Sigmoid colon (tissue), 7 donors: ENCODE measurements around the gene RAPGEF3. TPM values are rescaled to one million over a fixed set of nuclear protein-coding genes. Genes with fewer than 3 reads are reported as not detected.

Experiments
- DNase-seq: peaks from one replicate; pipeline ENCODE4 v3.0.0-alpha.2; 2019
- H3K27ac ChIP-seq, 4 donors: fragments of 200-600 bp; sonication (generic); one replicate each; pipeline ENCODE4 v1.5.1; 2016 to 2019; ENCODE audit warnings: mild to moderate bottlenecking in 1 of 4
- H3K27me3 ChIP-seq, 3 donors: fragments of 200-600 bp; sonication (generic); one replicate each; pipeline ENCODE4 v1.5.1; 2019; ENCODE audit warnings: mild to moderate bottlenecking in 1 of 3
- H3K36me3 ChIP-seq, 4 donors: fragments of 200-600 bp; sonication (generic); one replicate each; pipeline ENCODE4 v1.5.1; 2016 to 2019
- H3K4me1 ChIP-seq, 4 donors: fragments of 200-600 bp; sonication (generic); one replicate each; pipeline ENCODE4 v1.5.1; 2017 to 2019
- H3K4me3 ChIP-seq, 4 donors: fragments of 200-600 bp; sonication (generic); one replicate each; pipeline ENCODE4 v1.5.1; 2017 to 2019; ENCODE audit warnings: mild to moderate bottlenecking in 2 of 4, moderate library complexity in 1 of 4
- H3K9me3 ChIP-seq, 4 donors: fragments of 200-600 bp in 3 of 4; sonication (generic) in 3 of 4; one replicate each; pipeline versions ENCODE4 v1.5.1 to v1.6.1; 2013 to 2019
- EP300 ChIP-seq, 4 donors: sonication (generic); formaldehyde crosslinking; IDR thresholded peaks; one replicate each; pipeline ENCODE4 v1.6.1; 2017; ENCODE audit warnings: antibody characterized with exemption in 4 of 4
- POLR2A ChIP-seq, 2 donors: fragments of 450-650 bp; IDR thresholded peaks; one replicate each; pipeline ENCODE4 v1.6.1; 2016; ENCODE audit warnings: antibody characterized with exemption in 2 of 2, mild to moderate bottlenecking in 2 of 2, moderate library complexity in 2 of 2
- POLR2AphosphoS5 ChIP-seq, 4 donors: sonication (generic); formaldehyde crosslinking; IDR thresholded peaks; one replicate each; pipeline ENCODE4 v1.6.1; 2017; ENCODE audit warnings: antibody characterized with exemption in 4 of 4
- WGBS, 2 donors: extraction: QIAGEN DNeasy Blood & Tissue Kit; methylation state at CpG; one replicate each; pipeline ENCODE4 v1.1.7; 2013; 5-methylcytosine and 5-hydroxymethylcytosine counted together
- intact Hi-C: fragments of 100-400 bp; cut with DNase I; formaldehyde crosslinking; loops from one replicate; pipeline ENCODE4 v1.15.1; 2023
- polyA plus RNA-seq, 3 donors: library from polyadenylated mRNA; stranded (reverse); fragments of 200-250 nt; gene quantifications; one replicate each; pipeline ENCODE4 v1.2.3, GENCODE V29; 2013
- total RNA-seq, 4 donors: library from RNA; depleted of rRNA; stranded (reverse); fragments of >200 nt; gene quantifications; one replicate each; pipeline ENCODE4 v1.1.0, GENCODE V29; 2016
- TF ChIP-seq, protein P1 (sequence below), 4 experiments: fragments of 450-650 bp in 3 of 4; fragments of 200-600 bp in 1 of 4; IDR thresholded peaks; one replicate each; pipeline ENCODE4 v1.5.1; 2016 to 2019; ENCODE audit warnings: antibody characterized with exemption in 4 of 4, mild to moderate bottlenecking in 3 of 4, moderate library complexity in 2 of 4
- donor health status: healthy with polysubstance abuse.
- donor health status: Bipolar disorder and iron deficiency.
- donor health status: healthy.

Gene RAPGEF3
- total and polyA plus RNA-seq, 7 donors: 3.9 to 36.8 (median 14.6) TPM

DNA sequence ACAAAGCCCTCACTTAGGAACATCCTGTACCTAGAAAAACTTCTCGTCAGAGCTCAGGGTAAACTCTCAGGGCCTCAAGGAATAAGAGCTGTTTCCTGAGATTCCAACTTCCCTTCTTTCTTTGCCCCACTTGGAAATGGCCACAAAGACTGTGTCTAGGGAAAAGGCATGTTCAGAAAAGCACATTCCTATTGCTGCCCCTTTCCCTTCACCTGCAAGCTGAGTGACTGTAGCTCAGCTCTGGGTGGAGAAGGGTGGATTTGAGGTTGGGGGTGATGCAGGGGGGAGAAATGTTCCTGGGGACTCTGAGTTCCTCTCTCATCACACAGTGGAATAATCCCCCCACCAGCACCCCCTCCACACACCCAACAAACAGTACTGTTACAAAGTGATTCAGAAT is 40.1 kb downstream of the RAPGEF3 start:
- 86 to 92% methylated on average over 1 of the region's 1 CpG for WGBS, 2 donors
- Histone ChIP-seq H3K27me3 (no peaks in the 10 kb centered on the region), H3K27ac (peak overlapping the region; percentile 43 to 88 (median 85)), H3K4me1 (peaks cover 0 to 46% (median 38%) of the 10 kb centered on the region in 4 donors), H3K9me3 (no peaks in the 10 kb centered on the region), H3K4me3 (no peak overlapping the region), H3K36me3 (peaks cover 0 to 14% (median 0%) of the 10 kb centered on the region in 4 donors)
- intact Hi-C loops: loop anchor here (2.0 kb wide), 2 partner anchors 18 to 40 kb away; partner anchors contain the start of gene RAPGEF3
- no peak for TF ChIP-seq EP300 (IDR thresholded peaks at IDR 0.05)
- TF ChIP-seq, protein P1, sequence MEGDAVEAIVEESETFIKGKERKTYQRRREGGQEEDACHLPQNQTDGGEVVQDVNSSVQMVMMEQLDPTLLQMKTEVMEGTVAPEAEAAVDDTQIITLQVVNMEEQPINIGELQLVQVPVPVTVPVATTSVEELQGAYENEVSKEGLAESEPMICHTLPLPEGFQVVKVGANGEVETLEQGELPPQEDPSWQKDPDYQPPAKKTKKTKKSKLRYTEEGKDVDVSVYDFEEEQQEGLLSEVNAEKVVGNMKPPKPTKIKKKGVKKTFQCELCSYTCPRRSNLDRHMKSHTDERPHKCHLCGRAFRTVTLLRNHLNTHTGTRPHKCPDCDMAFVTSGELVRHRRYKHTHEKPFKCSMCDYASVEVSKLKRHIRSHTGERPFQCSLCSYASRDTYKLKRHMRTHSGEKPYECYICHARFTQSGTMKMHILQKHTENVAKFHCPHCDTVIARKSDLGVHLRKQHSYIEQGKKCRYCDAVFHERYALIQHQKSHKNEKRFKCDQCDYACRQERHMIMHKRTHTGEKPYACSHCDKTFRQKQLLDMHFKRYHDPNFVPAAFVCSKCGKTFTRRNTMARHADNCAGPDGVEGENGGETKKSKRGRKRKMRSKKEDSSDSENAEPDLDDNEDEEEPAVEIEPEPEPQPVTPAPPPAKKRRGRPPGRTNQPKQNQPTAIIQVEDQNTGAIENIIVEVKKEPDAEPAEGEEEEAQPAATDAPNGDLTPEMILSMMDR (IDR thresholded peaks at IDR 0.05): no peak
- TF ChIP-seq POLR2AphosphoS5 (IDR thresholded peaks at IDR 0.05): no peak
- no peak for TF ChIP-seq POLR2A (IDR thresholded peaks at IDR 0.05)
- no peak for DNase-seq

DNA sequence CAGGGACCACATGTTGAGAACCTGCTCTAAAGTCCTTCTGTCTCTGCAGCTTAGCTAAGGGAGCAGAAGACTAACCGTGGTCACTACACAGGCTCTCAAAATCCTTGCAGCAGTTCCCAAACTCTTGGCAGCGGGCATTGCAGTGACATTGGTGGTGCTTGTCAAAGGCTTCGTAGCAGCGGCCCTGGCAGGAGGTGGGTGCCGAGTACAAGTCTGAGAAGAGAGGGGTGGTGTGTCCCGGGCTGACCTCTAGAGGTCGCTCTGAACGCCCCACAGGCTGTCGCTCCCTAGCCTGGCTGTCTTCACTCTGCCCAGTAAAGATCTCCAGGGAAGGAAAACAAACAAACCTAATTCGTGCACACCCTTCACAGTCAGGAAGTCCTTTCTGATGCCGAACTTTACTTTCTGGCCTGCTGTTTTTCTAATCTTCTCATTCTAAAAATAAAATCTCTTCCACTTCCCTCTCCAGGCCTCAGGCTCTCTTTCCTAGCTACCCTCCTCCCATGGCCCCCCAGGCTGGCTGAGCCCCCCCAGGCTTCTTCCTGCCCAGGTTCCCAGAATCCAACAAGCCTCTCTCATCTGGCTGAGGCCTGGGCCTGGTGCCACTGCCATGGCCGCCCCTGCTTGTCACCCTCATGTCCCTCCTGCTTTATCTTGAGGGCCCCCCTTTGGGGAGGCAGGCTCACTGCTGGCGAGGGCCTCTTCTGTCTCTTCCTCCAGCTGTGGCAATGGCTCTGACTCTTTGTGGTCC is 41.1 kb downstream of the RAPGEF3 start:
- intact Hi-C loops: loop anchor here (2.0 kb wide), 3 partner anchors 19 to 49 kb away; partner anchors contain the start of gene RAPGEF3
- Histone ChIP-seq H3K27ac (peak overlapping the region; percentile 79 to 88 (median 85)), H3K27me3 (no peaks in the 10 kb centered on the region), H3K4me3 (no peak overlapping the region), H3K9me3 (no peaks in the 10 kb centered on the region), H3K36me3 (peaks cover 0 to 14% (median 0%) of the 10 kb centered on the region in 4 donors), H3K4me1 (peaks cover 0 to 46% (median 38%) of the 10 kb centered on the region in 4 donors)
- WGBS, 2 donors: 13 to 20% methylated on average over 13 of the region's 13 CpGs
- TF ChIP-seq EP300 (IDR thresholded peaks at IDR 0.05) (no peak), POLR2A (IDR thresholded peaks at IDR 0.05) (no peak), POLR2AphosphoS5 (IDR thresholded peaks at IDR 0.05) (peak in 3 of 4 donors; percentile 44 to 61 (median 46))
- TF ChIP-seq, protein P1 (IDR thresholded peaks at IDR 0.05): peak in 3 of 4 experiments; percentile 52 to 76 (median 59)
- peak; percentile 93 for DNase-seq

DNA sequence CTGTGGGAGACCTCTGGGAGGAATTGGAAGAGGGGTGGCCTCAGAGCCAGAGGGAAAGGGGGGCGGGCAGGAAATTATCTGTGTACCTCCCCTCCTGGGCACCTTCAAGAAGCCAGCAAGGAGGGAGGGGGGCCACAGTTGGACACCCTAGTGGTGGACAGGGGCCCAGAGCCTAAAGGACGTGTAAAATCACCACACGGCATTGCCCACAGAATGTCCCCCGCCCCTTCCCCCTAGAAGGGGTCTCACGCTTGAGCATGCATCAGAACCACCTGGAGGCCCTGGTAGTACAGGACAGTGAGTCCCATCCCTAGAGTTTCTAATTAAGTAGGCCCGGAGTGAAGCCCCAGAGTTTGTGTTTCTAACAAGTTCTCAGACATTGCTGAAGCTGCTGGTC is 41.6 kb downstream of the RAPGEF3 start:
- TF ChIP-seq POLR2AphosphoS5 (IDR thresholded peaks at IDR 0.05) (no peak), EP300 (IDR thresholded peaks at IDR 0.05) (no peak), POLR2A (IDR thresholded peaks at IDR 0.05) (no peak)
- TF ChIP-seq, protein P1 (IDR thresholded peaks at IDR 0.05): no peak
- Histone ChIP-seq H3K27me3 (no peaks in the 10 kb centered on the region), H3K27ac (peak overlapping the region; percentile 79 to 88 (median 85)), H3K4me1 (peaks cover 0 to 46% (median 38%) of the 10 kb centered on the region in 4 donors), H3K4me3 (no peak overlapping the region), H3K36me3 (peaks cover 0 to 14% (median 0%) of the 10 kb centered on the region in 4 donors), H3K9me3 (no peaks in the 10 kb centered on the region)
- no peak for DNase-seq
- WGBS, 2 donors: 81 to 87% methylated on average over 6 of the region's 6 CpGs
- intact Hi-C loops: loop anchor here (2.0 kb wide), 1 partner anchor 50 kb away; no protein-coding TSS in a partner anchor

DNA sequence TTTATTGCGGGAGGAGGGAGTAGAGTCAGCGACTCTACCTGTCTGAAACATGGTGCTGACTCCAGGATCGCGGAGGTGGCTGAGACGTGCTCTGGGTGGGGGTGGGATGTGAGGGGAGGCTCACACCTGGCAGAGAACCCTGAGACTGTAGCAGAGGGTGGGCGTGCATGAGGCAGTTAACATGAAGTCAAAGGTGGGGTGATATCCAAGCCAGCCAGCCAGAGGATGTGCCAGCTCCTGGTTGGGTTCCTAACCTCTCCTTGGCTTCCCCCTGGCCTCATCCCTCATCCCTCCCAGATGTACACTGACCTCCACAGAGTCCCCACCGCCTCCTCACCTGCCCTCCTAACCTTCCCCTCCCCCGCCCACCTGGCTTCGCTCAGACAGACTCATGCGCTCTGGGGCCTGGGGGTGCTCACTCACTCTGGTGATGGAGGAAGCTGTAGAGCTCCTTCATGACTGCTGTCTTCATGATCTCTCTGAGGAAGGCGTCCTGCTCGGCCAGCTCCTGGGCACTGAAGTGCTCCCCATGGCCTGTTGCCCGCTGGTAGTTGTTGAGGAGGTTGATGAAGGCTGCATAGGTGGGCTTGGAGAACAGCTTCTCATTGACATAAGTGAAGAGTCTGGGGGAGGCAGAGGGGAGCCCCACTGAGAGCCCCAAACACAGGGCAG is 42.7 kb downstream of the RAPGEF3 start:
- intact Hi-C loops: loop anchor here (1.0 to 2.0 kb wide), 3 partner anchors 51 to 121 kb away; no protein-coding TSS in a partner anchor
- WGBS, 2 donors: 77 to 85% methylated on average over 13 of the region's 13 CpGs
- no peaks in the 10 kb centered on the region for H3K27me3 ChIP-seq
- H3K27ac ChIP-seq: peak overlapping the region; percentile 79 to 88 (median 85)
- no peak for TF ChIP-seq POLR2AphosphoS5 (IDR thresholded peaks at IDR 0.05)
- no peak for TF ChIP-seq EP300 (IDR thresholded peaks at IDR 0.05)
- TF ChIP-seq, protein P1 (IDR thresholded peaks at IDR 0.05): no peak
- TF ChIP-seq POLR2A (IDR thresholded peaks at IDR 0.05): no peak
- H3K36me3 ChIP-seq: peaks cover 0 to 14% (median 0%) of the 10 kb centered on the region in 4 donors
- H3K4me3 ChIP-seq: peak overlapping the region in 1 of 4 donors; percentile 13
- H3K4me1 ChIP-seq: peaks cover 0 to 46% (median 38%) of the 10 kb centered on the region in 4 donors
- DNase-seq: no peak
- H3K9me3 ChIP-seq: no peaks in the 10 kb centered on the region
